Measurements from ENCODE around the gene THBD. TPM values are rescaled to one million over a fixed set of nuclear protein-coding genes. Genes with fewer than 3 reads are reported as not detected.

The THBD gene
- total and polyA plus RNA-seq, 9 of the 15 experiments (the other 6 are each of a cell fraction or from before 2014, with no cell fraction given), result 0.07 to 0.49 (median 0.33) TPM

DNA sequence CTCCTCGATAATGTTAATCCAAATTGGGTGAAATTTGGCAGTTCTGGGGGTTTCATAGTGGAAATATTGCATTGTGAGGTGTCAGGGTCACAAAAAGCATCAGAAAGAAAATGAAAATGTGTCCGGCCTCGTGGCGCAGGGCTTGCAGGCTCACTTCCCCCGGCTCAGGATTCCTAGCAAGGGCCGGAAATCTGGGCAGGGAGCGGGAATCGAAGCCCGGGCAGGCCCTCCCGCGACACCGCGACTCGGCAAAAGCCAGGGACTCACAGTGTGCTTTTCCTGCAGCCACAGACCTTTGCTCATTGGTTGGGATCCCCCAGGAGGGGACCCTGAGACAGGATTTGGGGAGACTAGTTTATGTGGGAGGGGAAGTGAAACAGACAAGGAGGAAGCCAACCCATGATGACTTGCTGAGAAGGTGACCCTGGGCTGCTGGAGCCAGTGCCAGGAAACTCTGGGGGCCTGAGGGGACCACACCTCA is 37.5 kb upstream of the THBD start:
- ATAC-seq, result no peak
- no peaks in the 10 kb centered on the region for H3K9me3 ChIP-seq (replicated peaks; ENCODE audit: control insufficient read depth, insufficient read depth, low read depth, low read length)
- H3K27ac ChIP-seq (ENCODE audit: extremely low read depth, low read depth, low read length), result no peak overlapping the region; the same call in 2 of the 3 replicates
- H3K4me1 ChIP-seq (replicated peaks in 1 of 2; ENCODE audit: control insufficient read depth in 2 of 2, insufficient read depth in 2 of 2, low read length in 2 of 2), result peaks cover 35 to 60% of the 10 kb centered on the region in 2 experiments; a peak in 4 of 5 replicates
- no TSS peak for BruUV-seq (replicated peaks)
- no peaks in the 10 kb centered on the region for H3K9me1 ChIP-seq (ENCODE audit: control insufficient read depth, insufficient read depth, low read length)
- WGBS (ENCODE audit: insufficient coverage, low coverage, missing lambda C conversion rate), result 0% methylated on average over 1 of the region's 14 CpGs
- POLR2A ChIA-PET, result interaction anchor here (1.0 to 1.3 kb wide), 3 partner anchors 21 to 50 kb away, joined by 3 to 6 read pairs (median 3); no protein-coding TSS in a partner anchor
- H3K4me3 ChIP-seq, result no peak overlapping the region
- no peaks in the 10 kb centered on the region for H4K20me1 ChIP-seq (replicated peaks; ENCODE audit: control insufficient read depth, insufficient read depth, low read length)
- in situ Hi-C loops (cut with MboI) (no loop called here), intact Hi-C loops (cut with micrococcal nuclease) (no loop called here)
- no peaks in the 10 kb centered on the region for H3K27me3 ChIP-seq (ENCODE audit: control insufficient read depth in 2 of 2, insufficient read depth in 2 of 2, low read length in 2 of 2)
- FAIRE-seq, result no peak
- TF ChIP-seq USF1 (CRISPR knock-in tag; IDR thresholded peaks at IDR 0.05) (no peak), NRF1 (conservative IDR thresholded peaks at IDR 0.05 in 1 of 2, IDR thresholded peaks at IDR 0.05 in 1 of 2) (no peak), KLF6 (CRISPR knock-in tag; IDR thresholded peaks at IDR 0.05; ENCODE audit: borderline replicate concordance) (no peak), SAP30 (IDR thresholded peaks at IDR 0.05; ENCODE audit: borderline replicate concordance, insufficient read depth, low read depth, low read length, poor library complexity, severe bottlenecking) (no peak), U2AF1 (optimal IDR thresholded peaks at IDR 0.05; ENCODE audit: low read depth, low read length) (no peak), LCOR (CRISPR knock-in tag; IDR thresholded peaks at IDR 0.05) (no peak), MXD1 (CRISPR knock-in tag; IDR thresholded peaks at IDR 0.05; ENCODE audit: borderline replicate concordance, poor library complexity, severe bottlenecking) (no peak), KHSRP (IDR thresholded peaks at IDR 0.05) (no peak), ZBTB34 (CRISPR knock-in tag; IDR thresholded peaks at IDR 0.05) (no peak), FUS (optimal IDR thresholded peaks at IDR 0.05; ENCODE audit: low read depth, low read length) (no peak), TCFL5 (CRISPR knock-in tag; conservative IDR thresholded peaks at IDR 0.05) (no peak)
- TF ChIP-seq, protein P1, sequence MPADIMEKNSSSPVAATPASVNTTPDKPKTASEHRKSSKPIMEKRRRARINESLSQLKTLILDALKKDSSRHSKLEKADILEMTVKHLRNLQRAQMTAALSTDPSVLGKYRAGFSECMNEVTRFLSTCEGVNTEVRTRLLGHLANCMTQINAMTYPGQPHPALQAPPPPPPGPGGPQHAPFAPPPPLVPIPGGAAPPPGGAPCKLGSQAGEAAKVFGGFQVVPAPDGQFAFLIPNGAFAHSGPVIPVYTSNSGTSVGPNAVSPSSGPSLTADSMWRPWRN (IDR thresholded peaks at IDR 0.05; ENCODE audit: low read depth), result no peak
- no peak for DNase-seq (ENCODE audit: extremely low read depth in 1 of 4, low spot score in 3 of 4)
- no peaks in the 10 kb centered on the region for H3K36me3 ChIP-seq (ENCODE audit: control insufficient read depth, insufficient read depth, low read length)
- H2AFZ ChIP-seq (ENCODE audit: low read depth, low read length), result peak overlapping the region; percentile 72
- CTCF ChIA-PET (ENCODE audit: low intra/inter-chr PET ratio), result no interaction called here
- peak overlapping the region; percentile 3 to 60; a peak in 3 of 4 replicates for H3K9ac ChIP-seq (ENCODE audit: insufficient read depth in 1 of 2, low read depth in 2 of 2, low read length in 2 of 2)
- peak overlapping the region; percentile 36; the same call in 1 of the 2 replicates for H3K4me2 ChIP-seq (ENCODE audit: insufficient read depth, low read length)
- H3K79me2 ChIP-seq (ENCODE audit: control insufficient read depth, insufficient read depth, low read length), result no peaks in the 10 kb centered on the region
